GM18861 (cell line): ENCODE data around the gene SMPX.
A peak's percentile ranks its signal among the peaks of the same experiment; 100 is the strongest.
"Not testable (repeated sequence)": the region's sequence is repeated elsewhere in the genome, so short reads cannot be mapped to it uniquely, and the experiment has no call there.

ENCODE experiments used
- ATAC-seq: cut with Tn5 transposase; IDR thresholded peaks from one replicate; pipeline ENCODE4 v1.9.1; 2021; ENCODE audit not compliant: unreplicated experiment

The SMPX gene

DNA sequence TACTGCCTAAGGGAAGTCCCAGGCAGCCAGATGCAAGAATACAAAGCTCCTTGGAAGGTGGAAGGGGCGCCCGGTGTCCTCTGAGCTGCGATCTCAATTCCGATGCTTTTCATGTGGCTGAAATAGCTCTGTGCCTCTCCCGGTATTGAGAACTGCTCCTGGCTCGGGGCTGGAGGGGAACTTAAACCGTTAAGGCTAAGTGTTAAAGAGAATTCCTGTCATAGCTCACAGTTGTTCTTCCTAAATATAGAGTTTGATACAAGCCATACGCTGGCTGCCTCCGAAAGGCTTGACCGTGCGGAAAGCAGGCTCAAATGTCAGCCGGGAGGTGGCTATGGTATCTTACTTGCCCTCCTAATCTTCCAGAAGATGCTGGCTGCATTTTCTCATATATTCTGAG is at the start of gene SMPX:
TSS of gene SMPX (minus strand) at position 157 of the 400 bp plus-strand sequence. CDS start 3,826 bp downstream, outside the sequence.
- no peak for ATAC-seq

DNA sequence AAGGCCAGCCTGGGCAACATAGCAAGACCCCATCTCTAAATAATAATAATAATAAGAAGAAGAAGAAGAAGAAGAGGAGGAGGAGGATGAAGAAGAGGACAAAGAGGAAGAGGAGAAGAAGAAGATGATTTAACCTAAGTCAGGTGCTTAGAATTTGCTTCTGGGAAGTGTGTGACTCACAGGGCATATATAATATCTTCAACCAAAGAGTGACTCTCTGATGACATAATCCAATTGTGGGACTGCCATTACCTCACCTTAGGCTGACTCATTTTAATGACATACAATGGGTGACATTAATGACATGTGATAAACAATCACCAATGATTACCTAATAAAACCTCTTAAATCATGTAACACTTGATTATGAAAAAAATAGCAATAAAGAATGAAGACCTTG is 48.8 kb upstream of the SMPX start:
- no peak for ATAC-seq

DNA sequence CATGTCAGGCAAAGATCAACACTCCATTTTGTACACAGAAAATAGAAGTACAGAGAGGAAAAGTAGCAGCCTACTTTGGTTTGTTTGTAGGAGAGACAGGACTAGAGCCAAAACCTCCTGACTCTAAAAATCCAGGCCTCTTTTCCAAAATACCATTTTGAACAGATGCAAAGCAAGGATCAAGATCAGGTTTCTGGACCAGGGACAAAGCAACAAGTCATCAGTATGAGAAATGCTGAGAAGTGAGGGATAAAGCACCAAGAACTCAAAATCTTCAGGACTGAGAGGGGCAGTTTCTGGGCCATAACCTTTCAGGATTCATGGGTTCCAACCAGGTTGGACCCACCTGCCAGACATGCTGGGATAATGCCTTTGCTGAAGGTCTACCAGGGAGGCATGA is 44.9 kb upstream of the SMPX start:
- no peak for ATAC-seq

DNA sequence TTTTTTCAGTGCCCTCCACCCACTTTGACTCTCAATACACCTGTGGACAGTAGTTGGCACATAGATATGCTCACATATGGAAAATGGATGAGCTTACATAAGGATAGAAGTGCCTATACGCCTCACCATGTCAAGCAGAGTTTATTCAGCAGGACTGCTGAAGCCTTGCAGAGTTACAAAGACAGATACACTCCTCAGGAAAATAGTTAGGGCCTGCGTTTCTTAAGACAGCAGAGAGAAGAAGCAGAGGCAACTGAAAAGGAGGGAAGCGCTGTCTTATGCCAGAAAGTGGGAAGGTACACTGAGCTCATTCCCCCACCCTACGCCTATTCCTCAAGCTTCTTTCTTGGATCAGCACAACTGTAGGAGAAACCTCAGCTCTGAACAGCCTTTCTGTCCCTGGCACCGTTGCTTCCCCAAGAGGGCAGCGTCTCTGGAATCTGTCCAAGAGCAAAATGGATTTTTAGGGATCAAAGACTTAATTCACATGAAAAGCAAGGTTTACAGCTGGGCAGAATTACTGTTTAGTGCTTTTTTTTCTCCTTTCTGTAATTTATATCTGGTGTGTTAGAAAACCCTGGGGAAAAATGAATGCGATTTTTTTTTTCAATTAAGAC is 44.2 kb upstream of the SMPX start:
- ATAC-seq, result no peak

DNA sequence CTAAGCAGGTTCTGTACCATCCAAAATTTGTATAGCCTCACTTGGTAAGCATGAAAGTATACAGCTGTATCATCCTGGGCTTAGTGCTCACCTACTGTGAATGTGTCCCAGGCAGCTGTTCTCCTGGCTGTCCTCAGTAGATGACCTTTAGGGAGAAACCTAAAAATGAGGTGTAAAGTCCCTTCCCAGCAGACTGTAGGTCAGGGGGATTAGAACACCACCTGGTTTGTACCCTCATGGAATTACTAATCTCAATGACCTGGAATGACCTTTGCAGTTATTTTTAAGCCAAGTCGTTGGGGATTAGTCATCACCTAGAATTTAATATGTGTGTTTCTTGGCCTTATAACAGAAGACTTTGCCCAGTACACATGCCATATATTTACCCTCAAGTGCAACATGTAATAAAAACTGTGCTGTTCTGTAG is 42.4 kb upstream of the SMPX start:
- no peak for ATAC-seq

DNA sequence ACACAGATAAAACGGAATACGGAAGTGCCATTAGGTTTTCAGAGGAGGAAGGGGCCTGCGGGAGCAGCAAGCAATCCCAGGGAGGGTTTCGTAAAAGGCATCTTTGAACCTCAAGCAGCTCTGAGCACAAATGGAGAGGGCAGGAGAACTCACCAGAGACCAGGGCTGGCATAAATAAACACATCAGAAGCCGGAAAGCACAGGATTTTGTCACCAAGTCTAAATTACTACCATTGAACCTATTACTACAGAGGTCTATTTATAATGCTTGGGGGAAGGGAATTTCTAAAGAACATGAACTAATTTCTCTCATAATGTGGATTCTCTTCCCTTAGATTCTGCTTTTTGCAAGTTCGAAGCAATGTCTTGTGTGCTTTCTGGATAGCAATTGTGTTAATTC is 41.9 kb upstream of the SMPX start:
- ATAC-seq, result no peak

DNA sequence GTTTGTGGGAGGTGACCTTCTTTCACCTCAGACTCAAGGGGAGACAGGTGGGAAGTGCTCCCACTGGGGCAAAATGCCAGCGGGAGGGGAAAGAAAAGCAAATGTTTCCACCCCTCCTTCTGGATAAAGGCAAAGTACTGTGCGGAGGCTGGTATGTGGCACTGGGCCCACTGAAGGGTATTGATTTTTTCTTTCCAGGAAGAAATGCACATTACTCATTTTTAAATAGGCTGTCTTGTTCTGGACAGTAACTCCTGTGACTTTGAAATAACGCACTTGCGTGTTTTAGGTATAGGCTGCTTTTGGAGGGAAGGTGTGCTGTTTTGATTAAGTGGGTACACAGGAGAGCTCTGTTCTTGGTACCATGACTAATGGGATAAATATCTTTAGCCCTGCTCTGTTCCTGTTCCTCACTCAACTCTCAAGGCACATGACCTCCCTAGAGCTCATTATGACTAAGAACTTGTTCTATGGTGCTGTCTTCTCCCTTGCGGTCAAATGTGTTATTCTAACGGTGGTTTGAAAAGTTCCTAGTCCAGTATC is 40.8 kb upstream of the SMPX start:
- no peak for ATAC-seq

DNA sequence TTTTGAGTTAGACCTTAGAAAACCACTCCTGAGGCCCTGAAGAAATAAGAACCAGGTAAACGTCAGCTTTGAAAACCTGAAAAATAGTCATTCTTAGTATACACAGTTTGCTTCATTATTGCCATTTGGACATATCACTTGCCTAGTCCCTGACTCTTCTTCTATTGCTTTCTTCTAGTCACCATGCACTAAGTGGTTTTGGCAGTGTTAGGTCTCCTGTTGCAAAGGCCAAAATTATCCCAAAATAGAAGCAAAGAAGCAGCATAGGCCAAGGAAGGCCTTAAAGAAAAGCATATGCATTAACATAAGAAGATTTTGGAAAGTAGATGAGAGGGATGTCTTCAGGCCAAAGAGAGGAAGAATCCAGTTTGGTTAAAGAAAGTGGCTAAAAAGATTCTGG is 24.1 kb upstream of the SMPX start:
- ATAC-seq, result no peak

DNA sequence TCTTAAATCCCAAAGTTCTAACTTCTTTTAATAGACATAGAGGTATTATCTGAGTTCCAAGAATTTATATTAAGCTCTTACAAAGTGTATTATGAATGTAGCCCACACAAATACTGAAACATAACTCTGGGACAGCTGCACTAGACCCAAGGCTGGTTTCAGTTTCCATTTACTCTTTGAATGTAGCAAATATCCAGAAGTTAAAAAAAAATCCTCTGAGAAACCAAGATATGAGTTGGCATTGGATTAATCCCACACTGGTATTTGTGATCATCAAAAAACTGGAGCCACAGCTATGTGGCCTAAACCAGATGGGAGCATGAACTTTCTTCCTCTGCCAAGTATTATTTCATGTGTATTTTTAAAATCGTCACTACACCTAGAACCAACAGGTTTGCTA is 23.6 kb upstream of the SMPX start:
- ATAC-seq, result peak; percentile 66

DNA sequence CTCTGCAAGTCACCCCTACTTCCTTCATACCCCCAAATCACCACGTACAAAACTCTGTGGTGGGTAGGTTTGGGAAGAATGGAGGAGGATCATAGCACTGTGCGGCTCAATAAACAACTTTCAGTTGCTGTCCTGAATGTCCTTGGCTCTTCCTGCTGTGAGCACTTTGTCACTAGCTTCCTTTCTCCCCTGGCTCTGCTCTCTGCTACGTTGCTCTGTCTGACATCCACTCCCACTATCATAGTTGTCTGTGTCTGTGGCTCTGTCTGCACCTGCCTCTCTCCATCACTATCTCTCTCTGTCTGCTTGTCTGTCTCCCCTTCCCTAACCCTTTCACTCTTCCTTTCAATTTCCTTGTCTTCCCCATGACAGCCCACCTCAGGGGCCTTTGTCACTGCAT is 21.2 kb upstream of the SMPX start:
- ATAC-seq, result no peak

DNA sequence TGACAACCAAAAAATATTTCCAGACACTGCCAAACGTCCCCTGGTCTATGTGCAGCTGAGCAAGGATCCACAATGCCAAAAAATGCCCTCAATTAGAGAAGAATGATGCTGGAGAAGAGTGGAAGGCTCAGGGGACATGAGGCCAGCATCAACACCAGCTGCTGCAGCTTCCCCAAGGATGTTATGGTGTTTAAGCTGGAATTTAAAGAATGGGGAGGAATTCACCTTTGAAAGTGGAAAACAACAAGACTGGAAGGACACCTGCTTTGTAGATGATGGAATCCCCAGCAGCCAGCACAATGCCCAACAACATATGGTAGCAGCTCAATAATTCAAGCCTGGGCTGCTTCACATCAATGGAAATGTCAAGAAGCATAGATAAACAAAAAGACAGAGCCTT is 20.3 kb upstream of the SMPX start:
- no peak for ATAC-seq

DNA sequence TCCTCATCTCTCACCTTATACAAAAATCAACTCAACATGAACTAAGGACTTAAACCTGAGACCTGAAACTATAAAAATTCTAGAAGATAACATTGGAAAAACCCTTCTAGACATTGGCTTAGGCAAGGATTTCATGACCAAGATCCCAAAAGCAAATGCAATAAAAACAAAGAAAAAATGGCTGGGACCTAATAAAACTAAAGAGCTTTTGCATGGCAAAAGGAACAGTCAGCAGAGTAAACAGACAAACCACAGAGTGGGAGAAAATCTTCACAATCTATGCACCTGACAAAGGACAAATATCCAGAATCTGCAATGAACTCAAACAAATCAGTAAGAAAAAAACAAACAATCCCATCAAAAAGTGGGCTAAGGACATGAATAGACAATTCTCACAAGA is 17.2 kb upstream of the SMPX start:
- not testable (repeated sequence) for ATAC-seq

DNA sequence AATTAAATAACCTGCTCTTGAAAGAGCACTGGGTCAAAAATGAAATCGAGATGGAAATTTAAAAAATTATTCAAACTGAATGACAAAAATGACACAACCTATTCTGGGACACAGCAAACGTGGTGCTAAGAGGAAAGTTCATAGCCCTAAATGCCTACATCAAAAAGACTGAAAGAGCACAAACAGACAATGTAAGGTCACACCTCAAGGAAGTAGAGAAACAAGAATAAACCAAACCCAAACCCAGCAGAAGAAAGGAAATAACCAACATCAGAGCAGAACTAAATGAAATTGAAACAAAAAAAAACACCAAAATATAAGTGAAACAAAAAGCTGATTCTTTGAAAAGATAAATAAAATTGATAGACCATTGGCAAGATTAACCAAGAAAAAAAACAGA is 15.1 kb upstream of the SMPX start:
- not testable (repeated sequence) for ATAC-seq

DNA sequence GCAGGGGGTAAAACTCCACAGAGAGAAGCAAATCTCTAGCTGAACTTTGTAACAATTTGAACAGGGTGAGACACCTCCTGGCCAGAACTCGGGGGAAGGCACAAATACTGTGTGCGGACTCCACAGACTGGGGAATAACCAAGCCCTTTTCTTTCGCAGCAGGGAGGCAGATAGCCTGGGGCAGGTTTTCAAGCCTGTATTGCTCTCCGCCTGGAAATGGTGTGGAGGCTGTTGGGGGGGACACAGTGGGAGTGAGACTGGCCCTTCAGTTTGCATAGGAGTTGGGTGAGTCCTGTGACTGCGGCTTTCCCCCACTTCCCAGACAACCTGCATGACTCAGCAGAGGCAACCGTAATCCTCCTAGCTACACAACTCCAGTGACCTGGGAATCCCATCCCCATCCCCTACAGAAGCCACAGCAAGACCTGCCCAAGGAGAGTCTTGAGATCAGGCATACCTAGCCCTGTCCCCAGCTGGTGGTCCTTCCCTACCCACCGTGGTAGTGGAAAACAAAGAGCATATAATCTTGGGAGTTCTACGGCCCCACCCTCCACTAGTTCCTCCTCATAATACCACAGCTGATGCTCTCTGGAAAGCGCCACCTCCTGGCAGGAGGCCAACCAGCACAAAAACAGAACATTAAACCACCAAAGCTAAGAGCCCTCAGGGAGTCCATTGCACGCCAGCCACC is 12.9 kb upstream of the SMPX start:
- ATAC-seq, result no peak

DNA sequence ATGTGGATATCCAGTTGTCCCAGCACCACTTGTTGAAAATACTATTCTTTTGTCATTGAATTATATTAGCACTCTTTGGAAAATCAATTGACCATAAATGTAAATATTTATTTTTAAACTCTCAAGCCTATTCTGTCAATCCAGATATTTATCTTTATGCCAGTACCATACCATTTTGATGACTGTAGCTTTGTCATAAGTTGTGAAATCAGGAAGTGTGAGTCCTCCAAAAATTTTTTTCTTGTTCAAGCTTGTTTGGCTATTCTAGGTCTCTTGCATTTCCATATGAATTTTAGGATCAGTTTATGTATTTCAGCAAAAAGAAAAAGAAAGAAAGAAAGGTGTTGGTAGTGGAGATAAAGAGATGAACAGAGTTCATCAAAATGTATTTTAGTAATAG is 8.2 kb upstream of the SMPX start:
- ATAC-seq, result no peak

DNA sequence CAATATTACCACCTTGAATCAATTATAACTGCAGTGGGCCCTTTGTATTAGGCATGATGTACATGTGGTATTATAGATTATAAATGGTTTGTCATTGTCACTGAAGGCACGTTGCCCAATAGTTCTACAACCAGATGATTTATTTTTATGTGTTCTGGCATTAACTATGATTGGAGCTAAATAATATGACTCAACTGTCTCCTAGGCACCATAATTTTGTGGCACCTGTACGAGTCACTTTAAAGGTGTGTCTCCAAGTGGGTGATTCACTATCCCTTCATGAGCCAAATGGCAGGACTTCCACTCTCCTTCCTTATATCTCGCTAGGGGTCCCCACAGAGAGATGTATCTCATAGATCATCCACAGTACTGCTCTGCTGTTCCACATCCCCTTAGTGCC is 6.1 kb upstream of the SMPX start:
- no peak for ATAC-seq

DNA sequence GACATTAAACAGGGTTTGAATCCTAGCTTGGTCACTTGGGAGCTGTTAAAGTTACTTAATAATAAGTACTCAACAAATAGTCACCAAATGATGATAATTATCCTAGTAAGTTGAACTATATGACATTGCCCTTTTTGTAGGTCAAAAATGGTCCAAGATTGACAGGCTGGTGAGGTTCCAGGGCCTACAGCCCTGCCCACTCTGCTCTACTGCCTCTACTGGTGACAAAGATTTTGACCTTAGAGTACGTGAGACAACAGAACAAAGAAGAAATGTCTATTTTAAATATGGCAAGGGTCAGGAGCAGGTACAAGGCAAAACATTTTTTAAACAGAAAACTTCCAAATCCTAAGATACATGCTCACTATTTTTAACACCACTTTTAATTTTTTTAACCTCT is 572 bp upstream of the SMPX start:
- ATAC-seq, result no peak

DNA sequence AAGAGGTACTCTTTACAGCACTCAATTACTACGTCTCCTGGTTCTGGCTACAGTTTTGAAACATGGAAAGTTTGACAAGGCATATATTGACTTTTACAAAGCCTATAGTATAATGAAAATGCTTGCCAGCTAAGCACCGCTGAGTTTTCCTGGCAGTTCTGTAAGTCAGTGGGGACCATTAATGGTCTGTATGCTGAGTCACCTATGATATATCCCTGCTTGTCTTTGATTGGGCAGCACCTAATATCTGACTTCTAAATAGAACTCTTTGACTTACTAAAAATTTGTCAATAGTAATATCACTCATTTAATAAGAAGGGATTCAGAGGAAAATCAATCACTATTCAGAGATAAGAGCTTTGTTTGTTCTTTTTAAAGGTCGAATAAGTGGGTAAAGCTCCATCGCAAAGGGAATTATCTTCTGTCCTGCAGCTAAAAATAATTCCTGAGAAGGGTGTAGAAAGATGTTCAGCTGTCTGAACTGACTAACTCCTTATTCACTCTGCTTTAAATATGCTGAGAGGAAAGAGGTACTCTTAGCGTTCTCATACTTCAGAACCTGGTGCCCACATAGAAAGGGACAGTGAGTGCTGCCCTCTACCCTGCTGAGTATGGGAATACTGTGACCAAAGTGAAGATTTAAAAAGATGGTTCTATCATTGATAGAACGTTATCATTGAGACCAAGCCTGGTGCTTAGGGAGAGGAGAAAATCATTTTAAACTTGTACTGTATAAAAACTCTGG is 959 bp downstream of the SMPX start:
- no peak for ATAC-seq

DNA sequence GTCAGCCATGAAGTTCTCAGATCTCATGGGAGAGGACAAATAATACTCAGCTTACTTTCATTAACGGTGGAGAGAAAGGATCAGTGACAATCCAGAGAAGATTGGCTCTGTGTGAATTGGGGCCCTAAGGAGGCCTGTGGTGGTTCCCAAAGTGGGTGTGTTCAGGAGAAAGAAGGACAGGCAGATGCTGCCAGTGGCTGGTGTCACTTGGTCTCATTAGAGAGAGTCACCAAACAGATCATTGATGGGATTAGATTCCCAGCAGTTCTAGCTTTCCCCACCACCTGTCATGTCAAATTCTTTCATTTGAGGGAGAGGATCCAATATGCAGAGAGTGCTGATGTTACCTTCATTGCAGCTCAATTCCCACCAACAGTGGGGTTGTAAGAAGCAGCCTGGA is 8.0 kb downstream of the SMPX start:
- no peak for ATAC-seq

DNA sequence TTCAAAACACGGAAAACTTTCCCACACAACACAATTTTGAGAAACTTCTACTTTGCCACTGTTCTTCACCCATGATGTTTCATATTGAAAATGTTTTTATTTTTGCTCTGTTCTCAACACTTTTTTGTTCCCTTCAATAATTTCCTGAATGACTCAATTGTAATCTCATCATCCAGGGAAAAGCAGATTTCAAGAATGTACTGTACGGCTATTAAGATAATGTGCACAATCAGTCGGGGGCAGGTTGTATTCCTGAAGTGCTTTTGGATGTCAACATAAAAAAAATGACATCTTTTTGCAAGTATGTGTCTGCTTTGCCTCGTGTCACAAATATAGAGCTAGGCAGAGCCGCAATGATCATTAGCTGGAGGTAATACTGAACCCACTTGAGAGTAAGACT is 9.7 kb downstream of the SMPX start:
- ATAC-seq, result no peak

DNA sequence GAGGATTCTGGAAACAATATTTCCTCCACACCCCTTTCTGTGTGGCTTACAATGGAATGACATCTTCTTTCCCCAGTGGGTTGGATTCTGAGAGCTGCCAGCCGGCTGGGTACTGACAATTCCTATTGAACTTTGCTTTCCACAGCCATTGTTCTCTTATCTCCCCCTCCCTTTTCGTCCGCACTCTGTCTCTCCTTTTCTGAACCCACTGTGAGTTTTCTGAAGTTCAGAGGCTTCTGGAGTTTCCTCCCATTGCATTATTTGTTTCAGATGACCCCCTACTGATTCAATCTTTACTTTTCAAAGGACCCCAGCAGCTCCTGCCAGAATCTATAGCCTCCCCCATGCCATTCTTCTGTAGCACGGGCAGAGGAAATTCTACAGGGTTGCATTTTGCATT is 10.4 kb downstream of the SMPX start:
- no peak for ATAC-seq

DNA sequence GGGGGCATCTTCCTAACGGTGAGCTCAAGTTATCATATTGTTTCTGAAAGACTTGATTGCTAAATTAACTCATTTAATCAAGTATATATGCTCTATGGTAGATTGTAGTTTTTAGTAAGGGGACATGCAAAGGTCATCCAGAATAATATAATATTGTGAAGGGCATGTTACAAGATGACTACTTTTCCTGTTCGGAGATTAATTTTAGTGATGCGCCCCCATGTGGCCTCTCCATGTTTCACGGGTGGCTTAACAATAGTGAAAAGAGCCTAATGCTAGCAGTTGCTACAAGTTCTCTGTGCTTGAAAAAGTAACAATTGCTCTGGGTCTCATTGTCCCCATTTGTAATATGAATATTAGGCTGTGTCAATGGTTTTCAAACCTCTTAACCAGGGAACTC is 12.2 kb downstream of the SMPX start:
- ATAC-seq, result peak; percentile 65
